HCT116 (cell line): ENCODE data around the gene CCDC9. TPM values are rescaled to one million over a fixed set of nuclear protein-coding genes. Genes with fewer than 3 reads are reported as not detected.

Experiments
- ATAC-seq: fragments of 200-7000 bp; cut with Tn5 transposase; 2 replicates; pipeline ENCODE4 v1.9.1; 2020; ENCODE audit warnings: mild to moderate bottlenecking, moderate library complexity
- BruUV-seq: library from RNA; stranded (reverse); fragments of 400-500 nt; replicated peaks from 2 replicates; lab custom pipeline; 2021; lab: Mats Ljungman, UMichigan
- CTCF ChIA-PET: fragments of 300-600 bp; sonication (Branson Sonifier 250); formaldehyde crosslinking; loops from one replicate; lab custom pipeline; 2021; ENCODE audit warnings: antibody characterized with exemption; lab: Charles Lee
- POLR2A ChIA-PET: fragments of 300-600, 350-600 bp; sonication (Branson Sonifier 250); formaldehyde crosslinking; loops from one replicate; lab custom pipeline; 2021; ENCODE audit warnings: antibody characterized with exemption; lab: Charles Lee
- RAD21 ChIA-PET, 2 experiments: fragments of 300-600 bp; sonication (Branson Sonifier 250); formaldehyde crosslinking; loops; one replicate each; lab custom pipeline; 2023; ENCODE audit warnings: low total read pairs in 2 of 2; ENCODE audit not compliant: uncharacterized antibody in 2 of 2, unreplicated experiment in 2 of 2, low non-redundant PET in 1 of 2; lab: Charles Lee
- DNase-seq: peaks from one replicate; pipeline ENCODE4 v3.0.0-alpha.2; 2010; ENCODE audit warnings: low read depth, low spot score
- H2AFZ ChIP-seq: fragments of 200-600 bp; shearing (Covaris generic), sonication (generic); 2 replicates; pipeline ENCODE4 v1.6.1; 2017; ENCODE audit warnings: low read depth, mixed run types, mixed read lengths, antibody characterized with exemption, low read length; ENCODE audit not compliant: poor library complexity, severe bottlenecking
- H3K27ac ChIP-seq: 2 replicates; pipeline ENCODE4 v1.5.1; 2012; ENCODE audit warnings: low read depth, low read length
- H3K27me3 ChIP-seq: fragments of 200-600 bp; sonication (generic); 2 replicates; pipeline ENCODE4 v1.6.1; 2016; ENCODE audit warnings: mixed run types, low read length, mixed read lengths; ENCODE audit not compliant: insufficient read depth
- H3K36me3 ChIP-seq, 2 experiments: fragments of 200-500 bp in 1 of 2; fragments of 200-600 bp in 1 of 2; sonication (Bioruptor generic) in 1 of 2; sonication (generic) in 1 of 2; 2 replicates each; pipeline versions ENCODE4 v1.5.1 to v1.6.1; 2014 to 2016; ENCODE audit warnings: low read length in 2 of 2, inconsistent platforms in 1 of 2, mixed read lengths in 1 of 2, mixed run types in 1 of 2; ENCODE audit not compliant: insufficient read depth in 2 of 2, control insufficient read depth in 1 of 2
- H3K4me1 ChIP-seq, 2 experiments: fragments of 200-600 bp in 1 of 2; sonication (generic) in 1 of 2; 2 replicates each; pipeline versions ENCODE4 v1.5.1 to v1.6.1; 2012 to 2017; ENCODE audit warnings: low read length in 2 of 2, inconsistent platforms in 1 of 2, mild to moderate bottlenecking in 1 of 2, mixed read lengths in 1 of 2, mixed run types in 1 of 2, moderate library complexity in 1 of 2; ENCODE audit not compliant: insufficient read depth in 2 of 2, control insufficient read depth in 1 of 2
- H3K4me2 ChIP-seq: fragments of 200-600 bp; sonication (generic); 2 replicates; pipeline ENCODE4 v1.6.1; 2017; ENCODE audit warnings: mixed run types, low read length, mixed read lengths
- H3K4me3 ChIP-seq, 2 experiments: fragments of 200-600 bp in 1 of 2; sonication (generic) in 1 of 2; replicated peaks in 1 of 2; 2 replicates each; pipeline ENCODE4 v1.5.1; 2011 to 2016; ENCODE audit warnings: low read length in 2 of 2, control low read depth in 1 of 2, low read depth in 1 of 2, mild to moderate bottlenecking in 1 of 2, mixed read lengths in 1 of 2, mixed run types in 1 of 2
- H3K79me2 ChIP-seq: fragments of 200-600 bp; sonication (generic); 2 replicates; pipeline ENCODE4 v1.6.1; 2017; ENCODE audit warnings: mild to moderate bottlenecking, mixed run types, low read length, moderate library complexity, mixed read lengths; ENCODE audit not compliant: insufficient read depth
- H3K9ac ChIP-seq: fragments of 200-600 bp; sonication (generic); 2 replicates; pipeline ENCODE4 v1.6.1; 2016; ENCODE audit warnings: low read length, mixed read lengths
- H3K9me2 ChIP-seq: fragments of 200-600 bp; sonication (generic), shearing (Covaris generic); 2 replicates; pipeline ENCODE4 v1.6.1; 2017; ENCODE audit warnings: mixed run types, mild to moderate bottlenecking, moderate library complexity; ENCODE audit not compliant: insufficient read depth
- H3K9me3 ChIP-seq, 2 experiments: fragments of 200-500 bp in 1 of 2; fragments of 200-600 bp in 1 of 2; sonication (Bioruptor generic) in 1 of 2; sonication (generic) in 1 of 2; 2 replicates each; pipeline ENCODE4 v1.6.1; 2014 to 2017; ENCODE audit warnings: low read length in 2 of 2, mixed read lengths in 2 of 2, inconsistent platforms in 1 of 2, low read depth in 1 of 2, mild to moderate bottlenecking in 1 of 2, mixed run types in 1 of 2, moderate library complexity in 1 of 2; ENCODE audit not compliant: control insufficient read depth in 1 of 2, insufficient read depth in 1 of 2
- H4K20me1 ChIP-seq: fragments of 200-600 bp; sonication (generic), shearing (Covaris generic); 2 replicates; pipeline ENCODE4 v1.6.1; 2017; ENCODE audit warnings: mixed run types, mild to moderate bottlenecking, moderate library complexity; ENCODE audit not compliant: insufficient read depth
- POLR2A ChIP-seq: IDR thresholded peaks from 2 replicates; pipeline ENCODE4 v1.7.0; 2011; ENCODE audit warnings: borderline replicate concordance; ENCODE audit not compliant: insufficient read depth, insufficient read length; ENCODE audit errors: extremely low read depth
- SP1 ChIP-seq: IDR thresholded peaks from 2 replicates; pipeline ENCODE4 v1.6.1; 2012; ENCODE audit warnings: low read depth
- YY1 ChIP-seq: IDR thresholded peaks from 2 replicates; pipeline ENCODE4 v1.6.1; 2011; ENCODE audit warnings: low read length, low read depth, moderate library complexity, mild to moderate bottlenecking; ENCODE audit not compliant: insufficient replicate concordance; ENCODE audit errors: extremely low read depth
- intact Hi-C: fragments of 100-400 bp; cut with micrococcal nuclease; formaldehyde crosslinking; loops from 2 replicates; pipeline ENCODE4 v1.10.0; 2022
- total RNA-seq: library from RNA; stranded (reverse); gene quantifications from one replicate; pipeline ENCODE4 v1.2.1, GENCODE V29; 2021; ENCODE audit not compliant: unreplicated experiment
- TF ChIP-seq, protein P1 (sequence below): IDR thresholded peaks from 2 replicates; pipeline ENCODE4 v1.6.1; 2012; ENCODE audit warnings: low read depth
- TF ChIP-seq, protein P2 (sequence below): IDR thresholded peaks from 2 replicates; pipeline ENCODE4 v1.6.1; 2012
- TF ChIP-seq, protein P3 (sequence below): IDR thresholded peaks from 2 replicates; pipeline ENCODE4 v1.6.1; 2012

CCDC9 gene
- total RNA-seq, 1 experiment from 2014 or later: 40.6 TPM

DNA sequence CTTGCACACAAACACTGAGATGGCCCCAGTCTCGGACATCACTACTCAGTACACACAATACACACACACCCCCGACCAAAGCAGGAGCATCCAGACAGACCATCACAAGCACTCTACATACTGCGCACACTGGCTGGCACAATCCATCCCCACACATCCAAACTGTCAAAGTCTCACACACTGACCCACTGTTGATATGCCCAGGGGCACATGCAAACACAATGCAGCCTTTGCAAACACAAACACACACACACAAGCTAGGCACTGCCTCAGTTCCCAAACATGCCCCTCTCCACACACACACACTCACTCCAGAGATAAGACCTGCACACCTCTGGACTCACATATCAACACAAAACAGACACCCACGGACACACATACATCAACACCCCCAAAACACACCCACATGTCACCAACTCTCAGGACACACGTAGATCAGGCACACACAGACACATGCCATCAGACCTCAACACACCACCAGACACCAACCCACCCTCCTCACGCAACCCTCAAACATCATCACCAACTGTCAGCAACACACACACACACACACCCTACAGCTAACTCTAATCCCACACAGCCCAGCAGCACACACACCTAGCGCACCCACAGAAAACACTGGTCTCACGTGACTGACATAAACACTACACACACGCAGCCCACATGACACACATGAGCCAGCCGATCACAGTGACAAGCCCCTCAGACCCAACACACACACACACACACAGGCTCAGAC, 27.2 kb upstream of the CCDC9 start:
- H3K9me2 ChIP-seq: no peaks in the 10 kb centered on the region
- CTCF ChIA-PET: no interaction called here
- BruUV-seq: no TSS peak
- peak overlapping the region; percentile 87 for H3K9ac ChIP-seq
- H3K27ac ChIP-seq: peak overlapping the region; percentile 97
- no peaks in the 10 kb centered on the region for H4K20me1 ChIP-seq
- intact Hi-C loops: no loop called here
- peaks cover 22% of the 10 kb centered on the region for H3K79me2 ChIP-seq
- peak overlapping the region; percentile 76 to 78 for H3K4me3 ChIP-seq
- H3K4me2 ChIP-seq: peak overlapping the region; percentile 100
- TF ChIP-seq, protein P1, sequence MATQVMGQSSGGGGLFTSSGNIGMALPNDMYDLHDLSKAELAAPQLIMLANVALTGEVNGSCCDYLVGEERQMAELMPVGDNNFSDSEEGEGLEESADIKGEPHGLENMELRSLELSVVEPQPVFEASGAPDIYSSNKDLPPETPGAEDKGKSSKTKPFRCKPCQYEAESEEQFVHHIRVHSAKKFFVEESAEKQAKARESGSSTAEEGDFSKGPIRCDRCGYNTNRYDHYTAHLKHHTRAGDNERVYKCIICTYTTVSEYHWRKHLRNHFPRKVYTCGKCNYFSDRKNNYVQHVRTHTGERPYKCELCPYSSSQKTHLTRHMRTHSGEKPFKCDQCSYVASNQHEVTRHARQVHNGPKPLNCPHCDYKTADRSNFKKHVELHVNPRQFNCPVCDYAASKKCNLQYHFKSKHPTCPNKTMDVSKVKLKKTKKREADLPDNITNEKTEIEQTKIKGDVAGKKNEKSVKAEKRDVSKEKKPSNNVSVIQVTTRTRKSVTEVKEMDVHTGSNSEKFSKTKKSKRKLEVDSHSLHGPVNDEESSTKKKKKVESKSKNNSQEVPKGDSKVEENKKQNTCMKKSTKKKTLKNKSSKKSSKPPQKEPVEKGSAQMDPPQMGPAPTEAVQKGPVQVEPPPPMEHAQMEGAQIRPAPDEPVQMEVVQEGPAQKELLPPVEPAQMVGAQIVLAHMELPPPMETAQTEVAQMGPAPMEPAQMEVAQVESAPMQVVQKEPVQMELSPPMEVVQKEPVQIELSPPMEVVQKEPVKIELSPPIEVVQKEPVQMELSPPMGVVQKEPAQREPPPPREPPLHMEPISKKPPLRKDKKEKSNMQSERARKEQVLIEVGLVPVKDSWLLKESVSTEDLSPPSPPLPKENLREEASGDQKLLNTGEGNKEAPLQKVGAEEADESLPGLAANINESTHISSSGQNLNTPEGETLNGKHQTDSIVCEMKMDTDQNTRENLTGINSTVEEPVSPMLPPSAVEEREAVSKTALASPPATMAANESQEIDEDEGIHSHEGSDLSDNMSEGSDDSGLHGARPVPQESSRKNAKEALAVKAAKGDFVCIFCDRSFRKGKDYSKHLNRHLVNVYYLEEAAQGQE: no peak
- TF ChIP-seq, protein P2, sequence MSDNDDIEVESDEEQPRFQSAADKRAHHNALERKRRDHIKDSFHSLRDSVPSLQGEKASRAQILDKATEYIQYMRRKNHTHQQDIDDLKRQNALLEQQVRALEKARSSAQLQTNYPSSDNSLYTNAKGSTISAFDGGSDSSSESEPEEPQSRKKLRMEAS: 0 out of 2 replicates have a peak, but pooled peaks have one; percentile 21
- no peaks in the 10 kb centered on the region for H3K36me3 ChIP-seq
- peaks cover 34 to 74% of the 10 kb centered on the region in 2 experiments for H3K4me1 ChIP-seq
- RAD21 ChIA-PET: no interaction called here
- no peak for ATAC-seq
- POLR2A ChIA-PET: interaction anchor here (1.1 kb wide), 1 partner anchor 15 kb away, joined by 3 read pairs; no protein-coding TSS in a partner anchor
- H2AFZ ChIP-seq: no peak overlapping the region
- H3K27me3 ChIP-seq: no peaks in the 10 kb centered on the region
- no peaks in the 10 kb centered on the region for H3K9me3 ChIP-seq
- DNase-seq: no peak

DNA sequence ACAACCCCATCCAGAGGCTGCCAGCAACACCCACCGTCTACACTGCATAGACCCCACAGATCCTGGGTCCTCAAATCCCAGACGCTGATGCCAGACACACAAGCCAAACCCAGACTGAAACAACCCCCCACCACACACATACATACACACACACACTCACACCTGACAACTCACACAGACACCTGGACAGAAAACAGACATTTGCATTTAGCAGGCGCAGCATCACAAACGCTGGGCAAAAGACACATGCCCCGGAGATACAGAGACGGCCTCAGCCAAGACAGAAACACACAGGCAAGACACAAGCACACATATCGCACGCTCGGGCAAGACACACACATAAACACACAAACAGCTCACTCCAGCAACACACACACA, 26.7 kb upstream of the CCDC9 start:
- Histone ChIP-seq H3K9ac (peak overlapping the region; percentile 87), H3K4me1 (peaks cover 34 to 74% of the 10 kb centered on the region in 2 experiments), H3K4me3 (peak overlapping the region; percentile 76 to 78), H3K36me3 (no peaks in the 10 kb centered on the region), H3K27ac (peak overlapping the region; percentile 97; the same call in 1 of the 2 replicates), H3K27me3 (no peaks in the 10 kb centered on the region), H3K4me2 (peak overlapping the region; percentile 100), H3K9me2 (no peaks in the 10 kb centered on the region), H3K9me3 (no peaks in the 10 kb centered on the region), H4K20me1 (no peaks in the 10 kb centered on the region), H3K79me2 (peaks cover 22% of the 10 kb centered on the region), H2AFZ (no peak overlapping the region)
- CTCF ChIA-PET: no interaction called here
- intact Hi-C loops: no loop called here
- DNase-seq (no peak), ATAC-seq (no peak)
- TF ChIP-seq YY1: no peak
- no peak for TF ChIP-seq POLR2A
- no peak for TF ChIP-seq SP1
- TF ChIP-seq, protein P3, sequence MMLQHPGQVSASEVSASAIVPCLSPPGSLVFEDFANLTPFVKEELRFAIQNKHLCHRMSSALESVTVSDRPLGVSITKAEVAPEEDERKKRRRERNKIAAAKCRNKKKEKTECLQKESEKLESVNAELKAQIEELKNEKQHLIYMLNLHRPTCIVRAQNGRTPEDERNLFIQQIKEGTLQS: no peak
- RAD21 ChIA-PET: no interaction called here
- TSS peak; percentile 61 for BruUV-seq
- POLR2A ChIA-PET: interaction anchor here (1.1 kb wide), 1 partner anchor 14 kb away, joined by 3 read pairs; no protein-coding TSS in a partner anchor
